Suprapubic skin (tissue), 4 donors: ENCODE measurements around the gene RPL27A. TPM values are rescaled to one million over a fixed set of nuclear protein-coding genes. Genes with fewer than 3 reads are reported as not detected.

Source experiments
- DNase-seq, 2 donors: peaks; one replicate each; pipeline ENCODE4 v3.0.0-alpha.2; 2019; ENCODE audit warnings: low spot score in 2 of 2
- H3K27ac ChIP-seq: fragments of 200-600 bp; sonication (generic); one replicate; pipeline ENCODE4 v1.5.1; 2019
- H3K27me3 ChIP-seq: fragments of 200-600 bp; sonication (generic); one replicate; pipeline ENCODE4 v1.5.1; 2019
- H3K36me3 ChIP-seq: fragments of 200-600 bp; sonication (generic); one replicate; pipeline ENCODE4 v1.5.1; 2019
- H3K4me1 ChIP-seq: fragments of 200-600 bp; sonication (generic); one replicate; pipeline ENCODE4 v1.5.1; 2019
- H3K4me3 ChIP-seq: fragments of 200-600 bp; sonication (generic); one replicate; pipeline ENCODE4 v1.5.1; 2019; ENCODE audit warnings: mild to moderate bottlenecking
- H3K9me3 ChIP-seq: fragments of 200-600 bp; sonication (generic); one replicate; pipeline ENCODE4 v1.5.1; 2019
- EP300 ChIP-seq: sonication (generic); formaldehyde crosslinking; IDR thresholded peaks from one replicate; pipeline ENCODE4 v1.6.1; 2017; ENCODE audit warnings: antibody characterized with exemption
- POLR2A ChIP-seq, 2 donors: fragments of 450-650 bp; IDR thresholded peaks; one replicate each; pipeline ENCODE4 v1.6.1; 2017; ENCODE audit warnings: antibody characterized with exemption in 2 of 2, mild to moderate bottlenecking in 2 of 2, moderate library complexity in 2 of 2
- POLR2AphosphoS5 ChIP-seq, 3 donors: sonication (generic); formaldehyde crosslinking; IDR thresholded peaks; one replicate each; pipeline ENCODE4 v1.6.1; 2017; ENCODE audit warnings: antibody characterized with exemption in 3 of 3
- WGBS: methylation state at CpG from one replicate; pipeline ENCODE4 v1.1.5; 2018; 5-methylcytosine and 5-hydroxymethylcytosine counted together
- total RNA-seq, 4 donors: library from RNA; depleted of rRNA; stranded (reverse); fragments of >200 nt; gene quantifications; one replicate each; pipeline ENCODE4 v1.1.0, GENCODE V29; 2016
- TF ChIP-seq, protein P1 (sequence below), 2 donors: fragments of 200-600 bp in 1 of 2; fragments of 450-650 bp in 1 of 2; sonication (generic) in 1 of 2; IDR thresholded peaks; one replicate each; pipeline ENCODE4 v1.5.1; 2016 to 2019; ENCODE audit warnings: antibody characterized with exemption in 2 of 2, mild to moderate bottlenecking in 1 of 2, moderate library complexity in 1 of 2

RPL27A gene
- total RNA-seq, 4 donors from 2014 or later = 822 to 1,505 (median 1,124) TPM

DNA sequence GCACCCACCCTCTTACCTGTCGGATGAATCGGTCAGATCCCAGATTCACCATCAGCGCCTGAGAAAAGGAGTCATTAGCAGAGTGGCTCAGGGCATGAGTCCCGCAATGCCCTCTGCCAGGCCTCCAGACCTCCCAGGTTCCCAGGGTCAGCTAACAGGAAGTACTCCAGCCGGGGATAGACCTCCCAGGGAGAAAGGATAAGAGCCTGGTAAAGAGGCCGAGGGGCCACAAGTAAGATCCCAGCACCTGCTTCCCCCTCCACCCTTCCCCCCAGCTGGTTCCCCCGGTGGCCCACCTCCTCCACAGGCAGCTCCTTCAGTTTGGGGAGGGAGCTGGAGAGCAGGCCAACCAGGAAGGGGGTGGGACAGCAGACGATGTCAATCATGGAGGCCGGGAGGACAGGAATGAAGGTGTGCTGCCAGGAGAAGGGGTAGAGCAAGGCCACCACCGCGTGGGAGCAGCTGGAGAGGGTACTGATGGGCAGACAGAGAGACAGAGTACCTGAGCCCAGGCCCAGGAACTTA is 16.4 kb downstream of the RPL27A start:
- no peaks in the 10 kb centered on the region for H3K27me3 ChIP-seq
- DNase-seq = peak in 1 of 2 donors; percentile 20
- H3K27ac ChIP-seq = peak overlapping the region; percentile 58
- TF ChIP-seq POLR2AphosphoS5 (IDR thresholded peaks at IDR 0.05) (no peak), EP300 (no peak), POLR2A (IDR thresholded peaks at IDR 0.05) (no peak)
- TF ChIP-seq, protein P1, sequence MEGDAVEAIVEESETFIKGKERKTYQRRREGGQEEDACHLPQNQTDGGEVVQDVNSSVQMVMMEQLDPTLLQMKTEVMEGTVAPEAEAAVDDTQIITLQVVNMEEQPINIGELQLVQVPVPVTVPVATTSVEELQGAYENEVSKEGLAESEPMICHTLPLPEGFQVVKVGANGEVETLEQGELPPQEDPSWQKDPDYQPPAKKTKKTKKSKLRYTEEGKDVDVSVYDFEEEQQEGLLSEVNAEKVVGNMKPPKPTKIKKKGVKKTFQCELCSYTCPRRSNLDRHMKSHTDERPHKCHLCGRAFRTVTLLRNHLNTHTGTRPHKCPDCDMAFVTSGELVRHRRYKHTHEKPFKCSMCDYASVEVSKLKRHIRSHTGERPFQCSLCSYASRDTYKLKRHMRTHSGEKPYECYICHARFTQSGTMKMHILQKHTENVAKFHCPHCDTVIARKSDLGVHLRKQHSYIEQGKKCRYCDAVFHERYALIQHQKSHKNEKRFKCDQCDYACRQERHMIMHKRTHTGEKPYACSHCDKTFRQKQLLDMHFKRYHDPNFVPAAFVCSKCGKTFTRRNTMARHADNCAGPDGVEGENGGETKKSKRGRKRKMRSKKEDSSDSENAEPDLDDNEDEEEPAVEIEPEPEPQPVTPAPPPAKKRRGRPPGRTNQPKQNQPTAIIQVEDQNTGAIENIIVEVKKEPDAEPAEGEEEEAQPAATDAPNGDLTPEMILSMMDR (IDR thresholded peaks at IDR 0.05) = no peak
- H3K4me1 ChIP-seq = peaks cover 15% of the 10 kb centered on the region
- no peak overlapping the region for H3K4me3 ChIP-seq
- H3K36me3 ChIP-seq = peaks cover 70% of the 10 kb centered on the region
- no peaks in the 10 kb centered on the region for H3K9me3 ChIP-seq
- 69% methylated on average over 11 of the region's 11 CpGs for WGBS

DNA sequence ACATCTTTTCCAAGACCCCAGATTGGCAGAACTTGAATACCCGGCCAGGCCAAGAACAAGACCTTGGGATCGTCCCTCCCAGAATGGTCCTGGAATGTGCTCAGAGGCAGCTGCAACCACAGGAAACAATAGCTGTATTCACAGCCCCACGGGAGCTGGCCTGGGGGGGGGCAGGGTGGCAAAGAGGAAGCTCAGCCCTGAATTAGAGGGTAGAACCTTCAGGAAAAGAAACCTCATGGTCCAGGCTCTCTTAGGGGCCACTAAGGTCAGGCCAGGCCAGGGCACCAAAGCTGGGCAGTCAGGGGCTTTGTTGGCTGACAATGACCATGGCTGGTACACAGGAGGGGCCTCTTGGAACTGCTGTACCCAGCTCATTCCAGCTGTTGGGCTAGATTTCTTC is 17.3 kb downstream of the RPL27A start:
- Histone ChIP-seq H3K27me3 (no peaks in the 10 kb centered on the region), H3K36me3 (peaks cover 68% of the 10 kb centered on the region), H3K9me3 (no peaks in the 10 kb centered on the region), H3K27ac (peak overlapping the region; percentile 58), H3K4me3 (no peak overlapping the region), H3K4me1 (peaks cover 15% of the 10 kb centered on the region)
- TF ChIP-seq POLR2AphosphoS5 (IDR thresholded peaks at IDR 0.05) (no peak), POLR2A (IDR thresholded peaks at IDR 0.05) (no peak), EP300 (no peak)
- TF ChIP-seq, protein P1 (IDR thresholded peaks at IDR 0.05) = no peak
- DNase-seq = no peak
- 29% methylated on average over 3 of the region's 3 CpGs for WGBS

DNA sequence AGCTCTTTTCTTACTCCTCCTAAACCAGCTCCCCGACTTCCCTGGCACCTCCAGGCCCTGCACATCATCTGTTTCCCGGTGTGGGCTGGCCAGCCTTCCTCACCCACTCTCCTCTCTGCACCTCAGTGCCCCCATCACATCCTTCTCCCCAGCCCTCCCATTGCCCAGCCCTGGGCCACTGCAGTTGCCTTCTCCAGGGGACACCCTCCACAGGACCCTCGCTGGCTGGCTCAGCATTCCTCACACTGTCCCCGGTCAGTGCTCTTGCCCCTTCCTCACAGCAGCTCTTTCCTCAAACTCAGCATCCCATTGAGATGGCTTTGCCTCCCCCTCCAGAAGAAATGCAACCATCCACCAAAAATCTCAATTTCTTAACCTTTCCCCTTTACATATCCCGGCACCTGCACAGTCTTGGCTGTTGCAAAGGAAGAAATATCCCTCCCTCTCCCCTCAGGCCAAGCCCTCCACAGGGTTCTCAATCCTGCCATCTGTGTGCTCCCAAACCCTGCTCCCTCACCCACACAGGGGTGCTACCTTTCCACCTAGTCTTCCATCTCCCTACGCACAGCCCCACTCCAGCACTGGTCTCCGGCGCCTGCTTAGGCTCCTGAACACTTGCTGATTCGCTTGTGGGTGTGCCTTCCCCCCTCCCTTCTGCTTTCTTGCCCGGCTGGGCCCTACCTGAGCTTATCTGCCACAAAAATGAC is 19.5 kb downstream of the RPL27A start:
- TF ChIP-seq POLR2AphosphoS5 (IDR thresholded peaks at IDR 0.05) (no peak), EP300 (no peak), POLR2A (IDR thresholded peaks at IDR 0.05) (no peak)
- TF ChIP-seq, protein P1 (IDR thresholded peaks at IDR 0.05) = no peak
- H3K27me3 ChIP-seq = no peaks in the 10 kb centered on the region
- no peaks in the 10 kb centered on the region for H3K9me3 ChIP-seq
- 84% methylated on average over 10 of the region's 10 CpGs for WGBS
- peaks cover 57% of the 10 kb centered on the region for H3K36me3 ChIP-seq
- peaks cover 17% of the 10 kb centered on the region for H3K4me1 ChIP-seq
- no peak overlapping the region for H3K4me3 ChIP-seq
- DNase-seq = no peak
- no peak overlapping the region for H3K27ac ChIP-seq

DNA sequence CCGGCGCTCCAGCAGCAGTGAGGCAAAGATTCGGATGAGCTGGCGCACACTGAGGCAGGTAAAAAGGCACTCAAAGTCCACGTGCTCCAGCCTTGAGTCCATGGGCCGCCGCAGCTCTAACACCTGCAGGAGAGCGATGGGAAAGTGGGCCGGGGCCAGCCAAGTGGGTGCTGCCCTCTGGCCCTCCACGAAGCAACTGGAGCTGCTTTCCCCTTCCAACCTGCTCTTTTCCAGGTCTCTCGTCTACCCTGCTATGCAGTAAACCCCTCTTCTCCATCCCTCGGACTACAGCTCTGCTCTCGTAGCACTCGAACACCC is 20.0 kb downstream of the RPL27A start:
- no peak overlapping the region for H3K4me3 ChIP-seq
- peaks cover 53% of the 10 kb centered on the region for H3K36me3 ChIP-seq
- no peak overlapping the region for H3K27ac ChIP-seq
- peaks cover 22% of the 10 kb centered on the region for H3K4me1 ChIP-seq
- no peaks in the 10 kb centered on the region for H3K9me3 ChIP-seq
- 92% methylated on average over 14 of the region's 14 CpGs for WGBS
- DNase-seq = no peak
- TF ChIP-seq, protein P1 (IDR thresholded peaks at IDR 0.05) = no peak
- TF ChIP-seq EP300 (no peak), POLR2A (IDR thresholded peaks at IDR 0.05) (no peak), POLR2AphosphoS5 (IDR thresholded peaks at IDR 0.05) (no peak)
- H3K27me3 ChIP-seq = no peaks in the 10 kb centered on the region

DNA sequence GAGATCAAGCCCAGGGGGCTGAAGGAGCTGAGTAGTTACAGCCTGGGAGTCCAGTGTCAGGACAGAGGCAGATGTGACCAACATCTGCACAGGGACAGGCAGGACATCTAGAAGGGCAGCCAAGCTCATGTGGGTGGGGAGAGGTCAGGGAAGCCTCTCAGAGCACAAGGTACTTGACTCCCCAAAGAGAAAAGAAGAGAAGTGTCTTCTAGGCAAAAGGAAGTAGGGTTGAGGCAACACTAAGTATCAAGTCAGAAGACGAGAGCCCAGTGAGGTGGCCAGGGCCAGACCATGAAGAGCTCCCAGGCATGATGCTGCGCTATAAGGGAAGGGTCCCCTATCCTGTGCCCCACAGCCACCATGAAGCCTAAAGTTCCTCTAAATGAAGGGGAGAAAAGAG is 21.5 kb downstream of the RPL27A start:
- Histone ChIP-seq H3K27ac (no peak overlapping the region), H3K4me1 (peaks cover 36% of the 10 kb centered on the region), H3K4me3 (no peak overlapping the region), H3K36me3 (peaks cover 42% of the 10 kb centered on the region), H3K9me3 (no peaks in the 10 kb centered on the region), H3K27me3 (no peaks in the 10 kb centered on the region)
- TF ChIP-seq, protein P1 (IDR thresholded peaks at IDR 0.05) = no peak
- TF ChIP-seq POLR2AphosphoS5 (IDR thresholded peaks at IDR 0.05) (no peak), POLR2A (IDR thresholded peaks at IDR 0.05) (no peak), EP300 (no peak)
- WGBS = 94% methylated on average over 2 of the region's 2 CpGs
- DNase-seq = no peak
